ENCODE measurements around the gene SNX8.

GRCh38 chr7:2213551-2214215 lies 100.6 kb downstream of the SNX8 start:
- TF ChIP-seq, protein P1, sequence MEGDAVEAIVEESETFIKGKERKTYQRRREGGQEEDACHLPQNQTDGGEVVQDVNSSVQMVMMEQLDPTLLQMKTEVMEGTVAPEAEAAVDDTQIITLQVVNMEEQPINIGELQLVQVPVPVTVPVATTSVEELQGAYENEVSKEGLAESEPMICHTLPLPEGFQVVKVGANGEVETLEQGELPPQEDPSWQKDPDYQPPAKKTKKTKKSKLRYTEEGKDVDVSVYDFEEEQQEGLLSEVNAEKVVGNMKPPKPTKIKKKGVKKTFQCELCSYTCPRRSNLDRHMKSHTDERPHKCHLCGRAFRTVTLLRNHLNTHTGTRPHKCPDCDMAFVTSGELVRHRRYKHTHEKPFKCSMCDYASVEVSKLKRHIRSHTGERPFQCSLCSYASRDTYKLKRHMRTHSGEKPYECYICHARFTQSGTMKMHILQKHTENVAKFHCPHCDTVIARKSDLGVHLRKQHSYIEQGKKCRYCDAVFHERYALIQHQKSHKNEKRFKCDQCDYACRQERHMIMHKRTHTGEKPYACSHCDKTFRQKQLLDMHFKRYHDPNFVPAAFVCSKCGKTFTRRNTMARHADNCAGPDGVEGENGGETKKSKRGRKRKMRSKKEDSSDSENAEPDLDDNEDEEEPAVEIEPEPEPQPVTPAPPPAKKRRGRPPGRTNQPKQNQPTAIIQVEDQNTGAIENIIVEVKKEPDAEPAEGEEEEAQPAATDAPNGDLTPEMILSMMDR (IDR thresholded peaks at IDR 0.05 in 4 of 5, conservative IDR thresholded peaks at IDR 0.05 in 1 of 5), result no peak
- no peak for TF ChIP-seq POLR2A (IDR thresholded peaks at IDR 0.05)
